Midbrain (tissue), 1 donor: Measurements from ENCODE around the gene NUDT19.
"Not testable (repeated sequence)": the region's sequence is repeated elsewhere in the genome, so short reads cannot be mapped to it uniquely, and the experiment has no call there.

Source experiments
- DNase-seq: peaks from one replicate; lab custom pipeline; 2025; lab: John Stamatoyannopoulos, UW

NUDT19 gene

DNA sequence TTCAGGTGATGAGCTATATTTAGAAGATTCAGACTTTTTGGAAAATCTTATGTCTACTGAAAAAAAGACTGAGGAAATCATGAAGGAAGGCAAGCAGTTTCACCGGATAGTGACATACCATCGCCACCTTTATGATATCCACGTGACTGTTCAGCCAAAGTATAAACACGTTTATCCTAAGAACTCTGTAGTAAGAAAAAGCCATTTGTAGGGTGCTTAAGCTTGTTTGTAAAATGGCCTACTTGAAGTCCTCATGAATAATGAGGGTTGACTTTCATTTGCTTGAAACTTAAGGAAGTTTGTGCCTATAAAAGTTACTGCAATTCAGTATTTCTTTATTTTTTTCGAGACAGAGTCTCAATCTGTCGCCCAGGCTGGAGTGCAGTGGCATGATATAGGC is 20.1 kb downstream of the NUDT19 start:
- DNase-seq: no peak

DNA sequence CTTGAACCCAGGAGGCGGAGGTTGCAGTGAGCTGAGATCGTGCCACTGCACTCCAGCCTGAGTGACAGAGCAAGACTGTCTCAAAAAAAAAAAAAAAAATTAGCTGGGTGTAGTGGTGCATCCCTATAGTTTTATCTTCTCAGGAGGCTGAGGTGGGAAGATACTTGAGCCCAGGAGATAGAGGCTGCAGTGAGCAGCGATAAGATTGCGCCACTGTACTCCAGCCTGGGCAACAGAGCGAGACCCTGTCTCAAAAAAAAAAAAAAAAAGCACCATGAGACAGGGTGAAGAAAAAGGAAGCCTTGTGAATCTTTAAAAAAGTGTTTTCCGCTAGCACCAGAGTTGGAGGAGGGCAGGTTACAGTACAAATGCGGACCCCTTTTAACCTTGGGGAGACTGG is 24.6 kb downstream of the NUDT19 start:
- DNase-seq: not testable (repeated sequence)

DNA sequence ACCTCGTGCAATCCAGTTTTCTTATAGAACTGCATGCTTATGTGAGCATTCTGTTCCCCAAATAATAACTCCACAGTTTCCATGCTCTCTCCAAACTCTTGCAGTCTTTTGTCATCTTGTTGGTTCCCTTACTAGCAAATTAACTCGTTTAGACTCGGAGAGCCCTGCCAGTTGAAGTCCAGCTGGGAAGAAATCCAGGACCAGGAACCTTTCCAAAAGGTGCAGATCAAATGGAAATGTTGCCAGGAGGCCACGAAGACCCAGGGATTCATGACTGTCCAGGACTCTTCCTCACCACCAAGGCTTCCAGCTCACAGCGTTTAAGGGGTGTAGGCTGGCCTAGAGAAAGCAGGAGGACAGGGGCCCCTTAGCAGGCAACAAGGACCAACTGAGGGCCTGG is 25.9 kb downstream of the NUDT19 start:
- DNase-seq: no peak

DNA sequence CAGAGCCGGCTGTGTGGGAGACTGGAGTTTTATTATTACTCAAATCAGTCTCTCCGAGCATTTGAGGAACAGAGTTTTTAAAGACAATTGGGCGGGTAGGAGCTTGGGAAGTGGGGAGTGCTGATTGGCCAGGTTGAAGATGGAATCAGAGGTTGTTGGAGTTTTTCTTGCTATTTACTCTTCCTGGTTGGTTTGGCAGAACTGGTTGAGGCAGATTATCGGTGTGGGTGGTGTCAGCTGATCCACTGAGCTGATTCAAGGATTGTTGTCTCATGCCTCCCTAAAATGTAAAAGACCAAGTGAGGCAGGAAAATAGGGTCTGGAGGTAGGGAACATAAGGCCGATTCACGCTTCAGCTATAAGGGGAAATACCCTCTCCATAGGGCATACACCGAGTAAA is 26.7 kb downstream of the NUDT19 start:
- DNase-seq: no peak

DNA sequence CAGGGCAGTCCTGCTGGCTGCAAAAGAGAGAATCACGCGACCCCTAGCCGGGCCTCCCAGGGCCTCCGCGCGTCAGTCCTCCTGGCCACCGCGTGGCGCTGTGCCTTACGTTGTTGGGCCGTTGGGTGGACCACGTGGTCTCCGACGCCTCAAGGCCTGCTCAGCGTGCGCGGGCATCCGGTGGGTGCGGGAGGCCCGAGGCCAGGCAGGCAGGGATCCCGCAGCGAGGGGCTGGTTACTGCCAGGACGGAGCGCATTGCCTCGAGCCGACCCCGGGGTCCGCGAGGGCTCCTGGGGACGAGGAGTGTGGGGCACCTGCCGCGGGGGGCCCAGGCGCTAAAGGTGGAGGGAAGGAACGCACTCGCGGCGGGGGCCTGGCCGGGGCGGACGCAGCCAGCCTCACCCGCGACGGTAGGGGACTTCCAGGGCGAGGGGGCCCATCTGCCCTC is 28.0 kb downstream of the NUDT19 start, which contains the start of gene TDRD12:
Gene TDRD12, plus strand, starts transcription at position 157 of the 449 bp plus-strand sequence. CDS start 306 bp downstream, outside the sequence.
- no peak for DNase-seq

DNA sequence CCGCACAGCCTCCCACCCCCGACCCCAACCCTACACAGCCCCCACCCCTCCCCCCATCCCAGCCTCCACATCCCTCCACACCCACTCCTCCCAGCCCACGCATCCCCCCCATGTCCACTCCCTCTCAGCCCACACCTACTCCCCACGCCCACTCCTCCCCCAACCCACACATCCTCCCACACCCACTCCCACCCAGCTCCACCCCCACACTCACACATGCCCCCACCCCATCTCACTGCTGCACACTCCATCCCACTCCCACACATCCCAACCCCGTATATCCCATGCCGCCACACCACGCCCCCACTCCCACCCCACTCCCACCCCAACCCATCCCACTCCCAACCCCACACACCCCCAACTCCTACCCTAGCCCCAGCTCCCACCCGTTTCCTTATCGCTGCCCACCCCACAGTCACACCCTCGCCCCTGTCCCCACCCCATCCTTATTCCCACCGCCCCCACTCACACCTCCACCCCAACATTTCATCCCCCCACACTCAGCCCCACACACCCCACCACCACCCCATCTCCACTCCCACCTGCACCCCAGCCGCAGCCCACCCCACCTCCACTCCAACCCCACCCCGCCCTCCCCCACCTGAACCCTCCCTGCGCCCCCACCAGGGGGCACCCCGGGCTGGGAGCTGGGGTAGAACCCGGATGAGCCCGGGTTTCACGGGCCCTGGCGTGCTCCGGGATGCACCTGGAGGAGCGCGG is 28.8 kb downstream of the NUDT19 start:
- no peak for DNase-seq

DNA sequence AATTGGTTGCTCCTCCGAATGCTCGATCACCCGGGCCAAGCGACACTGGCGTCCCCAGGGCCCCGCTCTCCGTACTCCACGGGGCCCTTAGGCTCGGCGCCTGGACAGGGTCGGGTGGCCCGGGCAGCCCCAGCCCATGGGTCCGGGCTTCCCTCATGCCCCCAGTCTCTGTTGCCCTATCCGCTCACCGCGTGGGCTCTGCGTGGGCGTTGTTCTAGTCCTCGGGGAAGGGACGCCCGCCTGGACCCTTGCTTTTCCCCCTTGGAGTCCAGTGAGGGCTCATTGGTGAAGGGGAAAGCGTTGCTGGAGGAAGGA is 29.3 kb downstream of the NUDT19 start:
- DNase-seq: no peak

DNA sequence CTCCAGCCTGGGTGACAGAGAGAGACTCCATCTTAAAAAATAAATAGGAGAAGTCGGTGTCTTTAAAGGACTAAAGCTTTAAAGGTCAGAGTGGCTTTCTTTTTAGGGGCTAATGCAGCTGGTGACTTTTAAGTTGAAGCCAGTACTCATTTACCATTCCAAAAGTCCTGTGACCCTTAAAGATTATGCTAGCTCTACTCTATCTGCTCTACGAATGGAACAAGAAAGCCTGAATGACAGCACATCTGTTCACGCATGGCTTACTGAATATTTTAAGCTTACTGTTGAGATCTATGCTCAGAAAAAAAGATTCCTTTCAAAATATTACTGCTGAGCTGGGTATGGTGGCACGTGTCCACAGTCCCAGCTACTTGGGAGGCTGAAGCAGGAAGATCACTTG is 44.3 kb downstream of the NUDT19 start:
- no peak for DNase-seq

DNA sequence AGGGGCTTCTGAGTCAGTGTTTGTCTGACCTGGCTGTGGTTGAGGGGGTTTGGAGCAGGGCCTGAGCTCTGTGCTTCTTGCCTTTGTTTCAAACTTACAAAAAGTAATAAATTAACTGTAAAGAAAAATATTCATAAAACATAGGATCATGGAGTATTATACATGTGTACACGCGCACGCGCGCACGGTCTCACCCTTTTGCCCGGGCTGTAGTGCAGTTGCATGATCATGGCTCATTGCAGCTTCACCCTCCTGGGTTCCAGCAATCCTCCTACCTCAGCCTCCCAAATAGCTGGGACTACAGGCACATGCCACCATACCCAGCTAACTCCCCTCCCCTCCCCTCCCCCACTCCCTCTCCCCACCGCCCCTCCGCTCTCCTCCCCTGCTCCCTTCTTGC is 51.4 kb downstream of the NUDT19 start:
- DNase-seq: no peak

DNA sequence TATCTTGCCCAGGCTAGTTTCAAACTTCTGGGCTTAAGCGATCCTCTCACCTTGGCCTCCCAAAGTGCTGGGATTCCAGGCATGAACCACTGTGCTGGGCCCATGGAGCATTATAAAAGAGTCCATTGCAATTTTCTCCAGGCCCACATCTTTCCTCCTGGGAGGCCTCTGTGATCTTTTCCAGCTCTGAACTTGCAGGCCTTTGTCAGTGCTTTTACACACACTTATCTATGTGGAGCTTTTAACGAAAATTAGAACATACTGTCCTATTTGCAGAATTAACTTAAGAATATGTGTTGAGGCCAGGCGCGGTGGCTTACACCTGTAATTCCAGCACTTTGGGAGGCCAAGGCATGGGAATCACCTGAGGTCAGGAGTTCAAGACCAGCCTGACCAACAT is 51.8 kb downstream of the NUDT19 start:
- no peak for DNase-seq

DNA sequence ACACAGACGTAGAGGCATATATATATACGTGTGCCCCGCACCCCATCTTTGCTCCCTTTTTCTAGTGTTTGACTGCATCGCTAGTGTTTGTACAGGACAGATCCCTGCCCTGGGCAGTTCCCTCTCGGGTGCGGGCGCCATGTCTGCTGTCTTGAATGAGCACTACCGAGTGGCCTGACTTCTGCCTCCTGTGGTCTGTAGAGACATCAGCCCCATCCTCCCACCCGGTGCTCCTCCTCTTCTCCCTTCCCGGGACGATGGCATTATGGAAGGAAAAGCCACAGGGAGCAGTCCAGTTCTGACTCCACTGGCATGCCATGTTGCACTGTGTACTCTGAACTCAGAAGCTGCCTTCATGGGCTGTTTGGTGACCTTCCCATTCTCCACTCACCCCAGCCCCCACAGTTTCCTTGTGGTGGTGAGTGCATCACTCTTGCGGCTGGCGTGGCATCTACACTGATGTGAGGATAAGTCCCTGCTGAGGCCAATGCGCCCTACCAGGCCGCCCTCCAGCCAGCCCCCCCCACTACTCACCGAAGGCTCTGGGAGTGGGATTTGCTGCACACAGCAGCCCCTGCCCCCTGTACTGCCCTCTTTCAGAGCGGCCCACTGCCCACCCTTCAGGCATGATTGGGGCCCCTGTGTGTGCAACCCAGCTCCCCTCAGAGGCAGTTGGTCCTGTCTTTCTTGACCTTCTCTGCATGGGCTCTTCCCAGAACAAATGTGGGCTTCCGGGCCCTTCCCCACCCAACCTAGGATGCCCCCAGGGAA is 53.1 kb downstream of the NUDT19 start:
- no peak for DNase-seq

DNA sequence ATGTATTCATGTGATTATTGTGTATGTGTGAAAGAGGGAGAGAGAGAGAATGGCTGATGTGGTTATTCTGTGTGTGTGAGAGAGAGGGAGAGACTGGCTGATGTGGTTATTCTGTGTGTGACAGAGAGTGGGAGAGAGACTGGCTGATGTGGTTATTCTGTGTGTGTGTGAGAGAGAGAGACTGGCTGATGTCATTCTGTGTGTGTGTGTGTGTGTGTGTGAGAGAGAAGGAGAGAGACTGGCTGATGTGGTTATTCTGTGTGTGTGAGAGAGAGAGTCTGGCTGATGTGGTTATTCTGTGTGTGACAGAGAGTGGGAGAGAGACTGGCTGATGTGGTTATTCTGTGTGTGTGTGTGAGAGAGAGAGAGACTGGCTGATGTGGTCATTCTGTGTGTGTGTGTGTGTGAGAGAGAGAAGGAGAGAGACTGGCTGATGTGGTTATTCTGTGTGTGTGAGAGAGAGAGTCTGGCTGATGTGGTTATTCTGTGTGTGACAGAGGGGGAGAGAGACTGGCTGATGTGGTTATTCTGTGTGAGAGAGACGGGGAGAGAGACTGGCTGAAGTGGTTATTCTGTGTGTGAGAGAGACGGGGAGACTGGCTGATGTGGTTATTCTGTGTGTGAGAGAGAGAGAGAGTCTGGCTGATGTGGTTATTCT is 54.1 kb downstream of the NUDT19 start:
- DNase-seq: not testable (repeated sequence)

DNA sequence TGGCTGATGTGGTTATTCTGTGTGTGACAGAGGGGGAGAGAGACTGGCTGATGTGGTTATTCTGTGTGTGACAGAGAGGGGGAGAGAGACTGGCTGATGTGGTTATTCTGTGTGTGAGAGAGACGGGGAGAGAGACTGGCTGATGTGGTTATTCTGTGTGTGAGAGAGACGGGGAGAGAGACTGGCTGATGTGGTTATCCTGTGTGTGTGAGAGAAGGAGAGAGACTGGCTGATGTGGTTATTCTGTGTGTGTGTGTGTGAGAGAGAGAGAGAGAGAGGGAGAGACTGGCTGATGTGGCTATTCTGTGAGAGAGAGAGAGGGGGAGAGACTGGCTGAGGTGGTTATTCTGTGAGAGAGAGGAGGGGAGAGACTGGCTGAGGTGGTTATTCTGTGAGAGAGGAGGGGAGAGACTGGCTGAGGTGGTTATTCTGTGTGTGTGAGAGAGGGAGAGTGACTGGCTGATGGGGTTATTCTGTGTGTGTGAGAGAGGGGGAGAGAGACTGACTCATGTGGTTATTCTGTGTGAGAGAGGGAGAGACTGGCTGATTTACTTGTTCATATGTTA is 55.1 kb downstream of the NUDT19 start:
- not testable (repeated sequence) for DNase-seq

DNA sequence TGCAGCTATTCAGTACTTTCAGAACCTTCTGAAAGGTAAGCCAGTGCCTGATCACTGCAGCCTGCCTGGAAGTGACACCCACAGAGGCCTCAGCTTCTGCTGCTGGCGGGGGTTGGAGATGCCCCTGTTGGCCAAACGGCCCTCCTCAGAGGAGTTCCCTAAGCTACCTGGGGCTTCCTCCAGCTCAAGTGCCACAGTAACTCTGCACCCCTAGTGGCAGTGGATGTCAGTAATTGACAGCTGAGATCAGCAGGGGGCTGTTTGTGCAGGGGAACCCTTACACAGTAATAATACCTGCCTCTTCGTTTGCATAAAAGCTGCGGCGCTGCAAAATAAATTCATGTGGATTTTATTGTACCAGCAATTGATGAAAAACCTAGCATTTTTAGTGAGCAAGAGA is 56.9 kb downstream of the NUDT19 start:
- DNase-seq: no peak

DNA sequence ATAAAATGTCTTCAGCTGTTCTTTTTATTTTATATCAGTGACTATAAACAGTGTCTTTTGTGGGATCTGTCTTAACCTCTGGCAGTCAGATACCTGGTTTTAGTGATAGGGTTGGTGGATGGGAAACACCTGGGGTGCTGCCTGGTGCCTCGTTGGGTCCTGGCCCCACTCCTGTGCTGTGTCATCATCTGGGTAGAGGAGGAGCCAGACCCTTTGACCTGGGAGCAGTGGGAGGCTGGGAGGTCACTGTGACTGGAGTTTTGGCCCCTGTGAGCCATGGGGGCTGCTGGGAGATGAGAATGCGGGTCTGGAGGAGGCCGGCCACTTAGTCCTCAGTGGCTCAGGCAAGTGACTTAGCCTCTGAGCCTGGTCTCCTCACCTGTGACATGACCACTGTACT is 57.3 kb downstream of the NUDT19 start:
- DNase-seq: no peak

DNA sequence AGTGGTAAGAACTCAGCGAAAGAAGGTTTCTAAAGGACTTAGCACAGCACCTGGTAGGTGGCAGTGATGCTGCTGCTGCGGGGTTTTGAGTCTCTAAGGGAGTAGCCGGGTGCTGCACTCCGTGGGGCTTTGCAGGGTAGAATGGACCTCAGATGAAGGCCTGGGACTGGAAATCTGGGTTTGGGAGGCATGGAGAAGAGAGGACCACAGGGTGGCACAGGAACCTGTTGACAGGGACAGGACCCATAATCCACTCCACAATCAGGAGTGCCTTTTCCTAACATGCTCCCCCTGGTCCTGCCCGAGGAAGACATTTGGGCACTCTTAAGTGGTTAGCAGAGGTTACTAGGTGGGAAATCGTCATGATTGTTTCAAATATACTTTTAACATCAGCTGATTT is 57.7 kb downstream of the NUDT19 start:
- no peak for DNase-seq

DNA sequence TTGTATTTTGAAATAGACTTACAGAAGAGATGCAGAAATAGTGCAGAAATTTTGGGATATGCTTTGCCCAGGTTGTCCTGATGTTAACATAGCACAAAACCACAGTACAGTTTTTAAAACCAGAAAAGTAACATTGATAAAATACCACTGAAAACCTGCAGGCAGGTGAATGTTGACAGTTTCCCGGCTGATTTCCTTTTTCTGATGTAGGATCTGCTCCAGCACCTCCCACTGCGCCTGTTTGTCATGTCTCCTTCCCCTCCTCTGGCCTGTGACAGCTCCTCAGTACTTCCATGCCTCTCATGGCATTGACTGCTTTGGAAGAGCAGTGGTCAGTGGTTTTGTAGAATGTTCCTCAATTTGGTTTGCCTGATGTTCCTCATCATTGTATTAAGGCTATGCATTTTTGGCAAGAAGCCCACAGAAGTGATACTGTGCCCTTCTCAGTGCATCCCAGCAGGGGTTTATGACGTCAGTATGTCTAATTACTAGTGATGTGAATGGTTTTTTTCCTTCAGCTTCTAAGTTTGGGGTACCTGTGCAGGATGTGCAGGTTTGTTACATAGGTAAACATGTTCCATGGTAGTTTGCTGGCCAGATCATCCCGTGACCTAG is 58.9 kb downstream of the NUDT19 start:
- no peak for DNase-seq

DNA sequence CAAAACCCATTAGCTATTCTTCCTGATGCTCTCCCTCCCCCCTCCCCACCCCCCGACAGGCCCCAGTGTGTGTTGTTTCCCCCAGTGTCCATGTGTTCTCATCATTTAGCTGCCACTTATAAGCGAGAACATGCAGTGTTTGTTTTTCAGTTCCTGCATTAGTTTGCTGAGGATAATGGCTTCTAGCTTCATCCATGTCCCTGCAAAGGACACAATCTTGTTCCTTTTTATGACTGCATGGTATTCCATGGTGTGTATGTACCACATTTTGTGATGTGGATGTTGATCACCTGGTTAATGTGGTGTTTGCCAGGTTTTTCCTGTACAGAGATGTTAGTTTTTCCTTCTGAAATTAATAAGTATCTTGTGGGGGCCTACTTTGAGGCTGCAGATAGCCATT is 59.4 kb downstream of the NUDT19 start:
- DNase-seq: no peak

DNA sequence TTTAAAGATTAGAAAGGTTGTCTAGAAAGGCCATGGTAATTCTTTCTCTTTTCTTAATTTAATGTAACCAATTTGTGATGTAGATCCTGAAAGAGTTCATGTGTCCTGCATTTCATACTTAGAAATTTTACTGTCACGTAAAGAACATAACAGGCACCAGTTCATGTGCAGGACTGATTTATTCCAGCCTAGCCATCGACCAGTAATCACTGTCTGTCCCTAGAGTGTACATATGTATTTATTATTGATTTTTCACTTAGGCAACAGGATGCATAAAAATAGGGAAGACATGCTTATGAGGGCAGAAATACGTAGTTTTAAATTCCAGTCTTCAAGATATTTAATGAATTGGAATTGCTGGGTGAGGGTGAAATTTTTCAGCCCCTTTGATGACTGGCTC is 65.6 kb downstream of the NUDT19 start:
- DNase-seq: no peak
